Breast epithelium (tissue), 4 donors: Measurements from ENCODE around the gene MAMLD1. TPM values are rescaled to one million over a fixed set of nuclear protein-coding genes. Genes with fewer than 3 reads are reported as not detected.
A peak's percentile ranks its signal among the peaks of the same experiment; 100 is the strongest.

Experiments
- DNase-seq, 2 donors: peaks; one replicate each; pipeline ENCODE4 v3.0.0-alpha.2; 2019; ENCODE audit warnings: low spot score in 2 of 2
- H3K27ac ChIP-seq, 2 donors: fragments of 200-600 bp; sonication (generic) in 1 of 2; one replicate each; pipeline ENCODE4 v1.5.1; 2016 to 2019; ENCODE audit warnings: mild to moderate bottlenecking in 1 of 2
- H3K27me3 ChIP-seq, 2 donors: fragments of 200-600 bp; sonication (generic) in 1 of 2; one replicate each; pipeline versions ENCODE4 v1.5.1 to v1.6.0; 2017 to 2019; ENCODE audit warnings: control low read depth in 1 of 2, mild to moderate bottlenecking in 1 of 2
- H3K36me3 ChIP-seq: fragments of 200-600 bp; one replicate; pipeline ENCODE4 v1.5.1; 2019
- H3K4me1 ChIP-seq, 2 donors: fragments of 200-600 bp; sonication (generic); one replicate each; pipeline ENCODE4 v1.5.1; 2016 to 2019; ENCODE audit warnings: control low read depth in 1 of 2
- H3K4me3 ChIP-seq, 3 donors: fragments of 200-600 bp; sonication (generic); 1 replicate in 2 of 3; 2 replicates in 1 of 3; pipeline ENCODE4 v1.5.1; 2016 to 2019; ENCODE audit warnings: mild to moderate bottlenecking in 3 of 3, moderate library complexity in 2 of 3
- H3K9me3 ChIP-seq, 2 donors: fragments of 200-600 bp; sonication (generic) in 1 of 2; one replicate each; pipeline ENCODE4 v1.5.1; 2016 to 2019; ENCODE audit warnings: control low read depth in 1 of 2
- POLR2A ChIP-seq: fragments of 450-650 bp; IDR thresholded peaks from one replicate; pipeline ENCODE4 v1.6.1; 2016; ENCODE audit warnings: antibody characterized with exemption, mild to moderate bottlenecking, moderate library complexity
- POLR2AphosphoS5 ChIP-seq, 3 donors: sonication (generic); formaldehyde crosslinking; IDR thresholded peaks; one replicate each; pipeline ENCODE4 v1.6.1; 2017; ENCODE audit warnings: antibody characterized with exemption in 3 of 3
- intact Hi-C: fragments of 100-400 bp; cut with DNase I; formaldehyde crosslinking; loops from one replicate; pipeline ENCODE4 v1.15.1; 2023; ENCODE audit warnings: low total_unique reads
- total RNA-seq, 3 donors: library from RNA; depleted of rRNA; stranded (reverse); fragments of >200 nt; gene quantifications; one replicate each; pipeline ENCODE4 v1.1.0, GENCODE V29; 2016
- TF ChIP-seq, protein P1 (sequence below), 3 donors: fragments of 450-650 bp; IDR thresholded peaks; one replicate each; pipeline ENCODE4 v1.5.1; 2016 to 2017; ENCODE audit warnings: antibody characterized with exemption in 3 of 3, mild to moderate bottlenecking in 3 of 3, moderate library complexity in 3 of 3

The MAMLD1 gene
- total RNA-seq, 3 donors from 2014 or later, result 2.3 to 14.7 (median 2.8) TPM

GRCh38 chrX:150506486-150506885 lies 143.4 kb downstream of the MAMLD1 start:
- Histone ChIP-seq H3K27ac (no peak overlapping the region), H3K9me3 (no peaks in the 10 kb centered on the region)
- DNase-seq, result no peak

DNA sequence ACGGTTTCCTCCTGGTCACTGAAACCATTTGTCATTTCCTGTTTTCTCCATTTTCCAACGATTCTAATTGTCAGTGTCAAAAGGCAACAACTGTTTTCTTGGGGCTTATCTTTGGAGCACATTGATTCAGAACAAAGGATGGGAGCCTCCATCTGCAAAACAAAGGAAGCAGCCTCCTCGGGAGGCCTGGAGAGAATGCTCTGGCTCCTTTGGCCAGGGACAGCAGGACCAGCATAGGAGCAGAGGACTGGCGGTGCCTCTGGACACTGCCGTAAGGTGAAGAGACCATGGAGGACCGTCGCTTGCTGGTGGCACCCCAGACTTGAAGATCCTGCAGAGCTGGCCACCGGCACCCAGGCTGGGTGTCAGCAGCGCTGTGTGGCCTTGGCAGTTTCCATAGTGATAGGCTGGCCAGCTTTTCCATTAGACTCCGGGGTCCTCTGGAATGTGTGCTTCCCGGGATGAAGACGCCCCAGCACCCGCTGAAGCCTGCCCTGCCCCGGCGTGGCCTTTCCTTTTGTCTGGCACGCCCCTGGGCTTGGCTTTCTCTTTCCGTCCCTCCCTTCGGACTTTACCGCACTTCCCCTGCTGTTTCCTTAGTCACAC lies 144.2 kb downstream of the MAMLD1 start:
- peak overlapping the region in 1 of 3 donors; percentile 11 for H3K4me3 ChIP-seq
- no peaks in the 10 kb centered on the region for H3K36me3 ChIP-seq
- no peak for TF ChIP-seq POLR2AphosphoS5 (IDR thresholded peaks at IDR 0.05)
- TF ChIP-seq, protein P1, sequence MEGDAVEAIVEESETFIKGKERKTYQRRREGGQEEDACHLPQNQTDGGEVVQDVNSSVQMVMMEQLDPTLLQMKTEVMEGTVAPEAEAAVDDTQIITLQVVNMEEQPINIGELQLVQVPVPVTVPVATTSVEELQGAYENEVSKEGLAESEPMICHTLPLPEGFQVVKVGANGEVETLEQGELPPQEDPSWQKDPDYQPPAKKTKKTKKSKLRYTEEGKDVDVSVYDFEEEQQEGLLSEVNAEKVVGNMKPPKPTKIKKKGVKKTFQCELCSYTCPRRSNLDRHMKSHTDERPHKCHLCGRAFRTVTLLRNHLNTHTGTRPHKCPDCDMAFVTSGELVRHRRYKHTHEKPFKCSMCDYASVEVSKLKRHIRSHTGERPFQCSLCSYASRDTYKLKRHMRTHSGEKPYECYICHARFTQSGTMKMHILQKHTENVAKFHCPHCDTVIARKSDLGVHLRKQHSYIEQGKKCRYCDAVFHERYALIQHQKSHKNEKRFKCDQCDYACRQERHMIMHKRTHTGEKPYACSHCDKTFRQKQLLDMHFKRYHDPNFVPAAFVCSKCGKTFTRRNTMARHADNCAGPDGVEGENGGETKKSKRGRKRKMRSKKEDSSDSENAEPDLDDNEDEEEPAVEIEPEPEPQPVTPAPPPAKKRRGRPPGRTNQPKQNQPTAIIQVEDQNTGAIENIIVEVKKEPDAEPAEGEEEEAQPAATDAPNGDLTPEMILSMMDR (IDR thresholded peaks at IDR 0.05), result no peak
- TF ChIP-seq POLR2A, result no peak
- peak overlapping the region; percentile 42 to 84 for H3K27ac ChIP-seq
- no peak for DNase-seq
- intact Hi-C loops, result no loop called here
- no peaks in the 10 kb centered on the region for H3K4me1 ChIP-seq
- no peaks in the 10 kb centered on the region for H3K9me3 ChIP-seq
- peaks cover 0 to 34% of the 10 kb centered on the region in 2 donors for H3K27me3 ChIP-seq

More at GRCh38 chrX:150506486-150506885, 143.4 kb downstream of the MAMLD1 start:
- Histone ChIP-seq H3K4me1 (no peaks in the 10 kb centered on the region), H3K27me3 (peaks cover 0 to 27% of the 10 kb centered on the region in 2 donors), H3K36me3 (no peaks in the 10 kb centered on the region), H3K4me3 (no peak overlapping the region)
- TF ChIP-seq POLR2AphosphoS5 (IDR thresholded peaks at IDR 0.05) (no peak), POLR2A (no peak)
- TF ChIP-seq, protein P1 (IDR thresholded peaks at IDR 0.05), result no peak
- intact Hi-C loops, result no loop called here

GRCh38 chrX:150508018-150508417 lies 144.9 kb downstream of the MAMLD1 start:
- H3K4me3 ChIP-seq, result peak overlapping the region in 2 of 3 donors; percentile 15 to 39
- no peaks in the 10 kb centered on the region for H3K9me3 ChIP-seq
- no peaks in the 10 kb centered on the region for H3K4me1 ChIP-seq
- no peaks in the 10 kb centered on the region for H3K36me3 ChIP-seq
- no peak for DNase-seq
- peak overlapping the region; percentile 42 to 84 for H3K27ac ChIP-seq
- peaks cover 0 to 33% of the 10 kb centered on the region in 2 donors for H3K27me3 ChIP-seq
- intact Hi-C loops, result no loop called here
- no peak for TF ChIP-seq POLR2A
- TF ChIP-seq POLR2AphosphoS5 (IDR thresholded peaks at IDR 0.05), result no peak
- TF ChIP-seq, protein P1 (IDR thresholded peaks at IDR 0.05), result no peak

DNA sequence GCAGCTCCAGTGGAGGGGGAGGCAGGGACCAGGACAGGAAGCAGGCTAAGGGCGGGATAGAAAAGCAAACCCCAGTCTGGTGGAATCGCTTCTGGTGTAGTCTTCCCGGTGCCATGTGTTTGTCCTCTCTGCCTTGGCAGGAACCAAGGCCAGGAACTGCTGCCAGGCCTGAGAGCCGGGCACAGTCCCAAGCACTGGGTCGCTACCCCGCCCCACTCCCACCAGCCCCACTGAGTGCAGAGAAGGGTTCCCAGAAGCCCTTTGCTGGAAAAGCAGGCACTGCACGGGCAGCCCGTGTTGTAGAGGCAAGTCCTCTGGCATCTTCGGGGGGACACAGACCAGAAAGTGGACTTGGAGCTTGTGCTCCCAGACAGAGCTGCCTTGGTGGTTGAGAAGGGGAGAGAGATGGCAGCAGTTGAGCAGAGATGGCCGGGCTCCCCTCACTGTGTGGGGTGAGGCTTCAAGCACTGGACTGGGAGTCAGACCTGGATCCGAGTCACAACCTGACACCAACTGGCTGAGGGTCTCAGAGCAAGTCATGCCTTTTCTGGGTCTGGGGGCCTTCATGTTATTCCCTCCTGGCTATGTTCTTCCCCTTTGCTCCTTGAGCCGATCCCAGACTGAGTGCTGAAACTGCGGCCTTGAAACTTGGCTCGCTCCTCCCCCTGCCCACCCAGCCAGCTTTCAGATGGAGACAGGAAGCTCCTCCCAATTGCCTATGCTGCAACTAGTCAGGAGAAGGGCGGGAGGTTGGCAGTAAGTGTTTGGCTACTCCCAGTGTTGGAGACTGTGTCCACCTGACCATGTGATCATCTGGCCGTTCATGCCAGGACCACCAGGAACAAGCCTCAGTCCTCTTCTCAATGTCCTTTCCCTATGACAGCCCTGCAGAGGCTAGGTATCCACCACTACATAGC lies 145.6 kb downstream of the MAMLD1 start:
- Histone ChIP-seq H3K27me3 (peaks cover 0 to 26% of the 10 kb centered on the region in 2 donors), H3K27ac (peak overlapping the region; percentile 42 to 84), H3K4me3 (peak overlapping the region in 2 of 3 donors; percentile 15 to 39), H3K36me3 (no peaks in the 10 kb centered on the region), H3K9me3 (no peaks in the 10 kb centered on the region), H3K4me1 (no peaks in the 10 kb centered on the region)
- intact Hi-C loops, result no loop called here
- DNase-seq, result peak in 1 of 2 donors; percentile 23
- no peak for TF ChIP-seq POLR2A
- no peak for TF ChIP-seq POLR2AphosphoS5 (IDR thresholded peaks at IDR 0.05)
- TF ChIP-seq, protein P1 (IDR thresholded peaks at IDR 0.05), result no peak

- H3K4me1 ChIP-seq, result no peaks in the 10 kb centered on the region
- H3K27me3 ChIP-seq, result peaks cover 0 to 31% of the 10 kb centered on the region in 2 donors
- H3K27ac ChIP-seq, result no peak overlapping the region
- no peaks in the 10 kb centered on the region for H3K36me3 ChIP-seq
- intact Hi-C loops, result no loop called here
- TF ChIP-seq POLR2AphosphoS5 (IDR thresholded peaks at IDR 0.05), result no peak
- H3K9me3 ChIP-seq, result no peaks in the 10 kb centered on the region
- DNase-seq, result no peak
- H3K4me3 ChIP-seq, result no peak overlapping the region
Measured at GRCh38 chrX:150509703-150510102, 146.6 kb downstream of the MAMLD1 start.
